HG02642 (cell line): Measurements from ENCODE around the gene TCIRG1.

Experiments
- ATAC-seq: cut with Tn5 transposase; IDR thresholded peaks from one replicate; pipeline ENCODE4 v1.9.1; 2021; ENCODE audit warnings: mild to moderate bottlenecking; ENCODE audit not compliant: unreplicated experiment, poor library complexity

TCIRG1 gene

GRCh38 chr11:68048681-68049508 is 10.1 kb downstream of the TCIRG1 start:
- no peak for ATAC-seq

DNA sequence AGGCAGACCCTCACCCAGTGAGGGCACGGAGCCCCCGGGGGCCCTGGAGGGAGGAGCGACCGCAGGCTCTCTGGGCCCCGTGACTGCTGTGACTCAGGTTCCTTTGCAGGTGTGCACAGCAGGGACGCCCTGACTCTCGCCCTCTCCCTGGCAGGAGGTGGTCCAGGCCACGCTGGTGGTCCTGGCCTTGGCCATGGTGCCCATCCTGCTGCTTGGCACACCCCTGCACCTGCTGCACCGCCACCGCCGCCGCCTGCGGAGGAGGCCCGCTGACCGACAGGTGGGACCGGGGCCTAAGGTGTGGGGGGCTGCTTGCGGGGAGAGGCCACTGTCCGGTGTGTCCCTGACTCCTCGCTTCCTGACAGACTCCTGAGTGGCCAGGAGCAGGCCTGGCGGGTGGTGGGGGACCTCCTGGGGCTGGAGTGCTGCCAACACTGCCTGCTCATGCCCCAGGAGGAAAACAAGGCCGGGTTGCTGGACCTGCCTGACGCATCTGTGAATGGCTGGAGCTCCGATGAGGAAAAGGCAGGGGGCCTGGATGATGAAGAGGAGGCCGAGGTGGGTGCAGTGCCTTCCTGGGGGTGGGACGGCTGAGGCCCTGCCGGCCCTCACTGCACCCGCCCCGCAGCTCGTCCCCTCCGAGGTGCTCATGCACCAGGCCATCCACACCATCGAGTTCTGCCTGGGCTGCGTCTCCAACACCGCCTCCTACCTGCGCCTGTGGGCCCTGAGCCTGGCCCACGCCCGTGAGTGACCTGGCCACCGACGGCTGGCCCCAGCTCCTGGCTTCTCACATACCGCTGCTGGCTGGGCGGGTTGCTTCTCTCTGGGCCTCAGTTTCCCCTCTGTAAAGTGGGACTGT is 10.9 kb downstream of the TCIRG1 start:
- ATAC-seq: no peak

DNA sequence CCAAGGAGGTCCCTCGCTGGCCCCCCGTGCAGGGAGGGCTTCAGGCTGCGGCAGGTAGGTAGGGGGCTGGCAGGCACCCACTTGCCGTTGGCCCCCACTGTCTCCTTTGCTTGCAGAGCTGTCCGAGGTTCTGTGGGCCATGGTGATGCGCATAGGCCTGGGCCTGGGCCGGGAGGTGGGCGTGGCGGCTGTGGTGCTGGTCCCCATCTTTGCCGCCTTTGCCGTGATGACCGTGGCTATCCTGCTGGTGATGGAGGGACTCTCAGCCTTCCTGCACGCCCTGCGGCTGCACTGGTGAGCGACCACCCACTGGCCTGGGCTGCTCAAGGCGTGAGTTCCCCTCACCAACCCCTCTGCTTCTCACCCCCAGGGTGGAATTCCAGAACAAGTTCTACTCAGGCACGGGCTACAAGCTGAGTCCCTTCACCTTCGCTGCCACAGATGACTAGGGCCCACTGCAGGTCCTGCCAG is 11.6 kb downstream of the TCIRG1 start:
- ATAC-seq: no peak

DNA sequence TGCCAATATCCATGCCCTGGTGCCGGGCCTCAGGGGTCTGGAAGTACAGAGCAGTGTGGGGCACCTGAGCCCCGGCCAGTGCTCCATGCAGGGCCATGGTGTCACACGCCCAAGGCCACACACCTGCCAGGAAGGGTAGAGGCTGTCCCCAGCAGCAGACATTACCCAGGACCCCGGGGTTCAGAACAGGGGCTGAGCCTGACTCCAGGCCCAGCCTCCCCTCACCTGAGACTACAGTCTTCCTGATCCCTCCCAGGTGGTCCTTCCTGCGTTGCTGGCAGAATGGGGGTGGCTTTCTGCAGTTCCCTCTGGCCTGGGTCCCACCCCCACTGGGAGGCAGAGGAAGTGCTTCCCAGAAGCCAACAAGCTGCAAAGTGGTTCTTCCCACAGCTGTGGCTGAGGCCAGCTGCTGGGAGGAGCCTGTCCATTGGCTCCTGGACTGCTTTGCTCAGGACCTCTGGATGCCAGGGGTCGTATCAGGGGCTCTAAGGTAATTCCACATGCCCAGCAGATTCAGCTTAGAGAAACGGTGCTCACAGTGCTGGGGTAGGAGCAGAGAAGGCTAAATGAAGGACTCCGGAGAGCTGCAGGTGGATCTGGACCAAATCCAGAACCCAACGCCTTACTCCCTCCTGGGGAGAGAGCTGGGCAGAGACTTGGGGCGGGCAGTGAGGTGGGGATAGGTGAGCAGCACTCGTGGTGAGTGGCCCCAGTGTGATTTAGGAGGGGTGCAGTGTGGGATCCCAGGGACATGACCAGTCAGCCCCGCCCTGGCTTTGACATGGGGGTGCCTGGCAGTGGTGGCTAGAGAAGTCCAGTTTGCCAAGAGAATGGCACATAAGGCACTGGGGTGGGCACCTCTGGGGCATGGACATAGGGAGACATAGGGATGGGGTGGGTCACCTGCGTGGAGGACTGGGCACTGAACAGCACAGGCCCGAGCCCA is 12.6 kb downstream of the TCIRG1 start:
- no peak for ATAC-seq

DNA sequence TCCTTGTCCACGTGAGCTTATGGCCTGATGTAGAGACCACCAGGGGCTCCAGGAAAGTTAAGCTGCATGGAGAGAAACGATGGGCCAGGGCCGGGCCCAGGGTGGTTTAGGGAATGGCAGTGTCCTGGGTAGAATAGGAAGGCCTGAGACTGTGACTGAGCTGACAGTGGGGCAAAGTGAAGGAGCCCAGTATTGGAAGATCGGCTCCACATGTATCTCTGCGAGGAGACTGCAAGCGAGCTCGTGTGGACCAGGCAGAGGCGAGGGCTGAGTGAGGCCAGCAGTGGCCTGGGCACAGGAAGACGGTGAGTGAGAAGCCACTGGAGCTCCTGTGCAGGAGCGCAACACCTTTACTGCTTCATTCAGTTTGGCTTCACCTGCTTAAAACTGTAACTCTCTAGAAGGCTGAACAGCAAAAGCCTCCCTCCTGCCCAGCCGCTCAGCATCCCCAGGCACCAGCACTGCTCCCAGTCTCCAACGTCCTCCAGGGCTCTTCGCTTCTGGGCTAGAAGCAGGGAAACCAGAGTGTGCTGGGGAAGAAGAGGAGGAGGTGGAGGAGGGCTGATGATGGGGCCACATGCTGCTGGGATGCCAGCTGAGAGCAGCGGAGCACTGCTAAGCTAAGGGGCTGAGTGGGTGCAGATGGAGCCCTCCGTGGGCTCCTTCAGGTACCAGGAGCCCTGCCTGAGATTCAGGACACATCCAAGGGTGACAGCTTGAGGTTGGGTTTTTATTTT is 13.5 kb downstream of the TCIRG1 start:
- no peak for ATAC-seq

GRCh38 chr11:68053117-68053516 is 14.3 kb downstream of the TCIRG1 start:
- no peak for ATAC-seq

DNA sequence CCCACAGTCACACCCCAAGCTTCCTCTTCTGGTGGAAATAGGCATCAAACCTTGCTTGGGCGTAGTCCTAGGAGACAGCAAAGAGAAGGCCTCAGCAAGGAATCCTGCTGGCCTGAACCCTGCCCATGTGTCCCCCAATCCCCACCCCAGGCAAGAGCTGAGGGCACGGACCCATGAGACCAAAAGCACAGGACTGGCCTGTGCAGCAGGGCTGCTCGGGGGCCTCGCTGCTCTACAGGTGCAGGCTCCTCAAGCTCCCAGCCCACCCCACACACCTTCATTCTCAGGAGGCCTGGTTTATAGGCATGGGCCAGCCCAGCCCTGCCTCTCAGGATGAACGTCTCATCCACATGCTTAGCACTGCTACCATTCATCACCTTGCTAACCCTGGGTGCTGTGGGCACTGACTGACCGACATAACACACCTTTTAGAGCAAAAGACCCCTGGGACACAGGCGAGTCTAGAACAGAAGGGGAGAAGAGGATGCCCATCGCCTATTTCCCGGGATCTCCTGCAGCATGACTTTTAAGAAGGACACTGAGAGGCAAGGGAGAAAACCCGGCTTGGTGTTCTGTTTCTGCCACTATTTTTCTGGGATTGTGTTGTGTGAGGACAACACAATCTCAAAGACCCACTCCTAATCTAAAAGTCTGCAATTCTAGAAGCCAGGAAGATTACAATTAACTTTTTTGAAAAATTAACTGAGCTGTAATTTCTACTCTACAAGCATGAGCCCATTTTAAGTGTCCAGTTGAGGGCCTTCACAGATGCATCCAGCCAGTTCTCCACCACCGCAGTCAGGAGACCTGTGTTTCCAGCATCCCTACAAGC is 15.4 kb downstream of the TCIRG1 start:
- no peak for ATAC-seq

- no peak for ATAC-seq
Observed at GRCh38 chr11:68056317-68057285, 17.8 kb downstream of the TCIRG1 start.

GRCh38 chr11:68057807-68058206 is 19.0 kb downstream of the TCIRG1 start:
- no peak for ATAC-seq

DNA sequence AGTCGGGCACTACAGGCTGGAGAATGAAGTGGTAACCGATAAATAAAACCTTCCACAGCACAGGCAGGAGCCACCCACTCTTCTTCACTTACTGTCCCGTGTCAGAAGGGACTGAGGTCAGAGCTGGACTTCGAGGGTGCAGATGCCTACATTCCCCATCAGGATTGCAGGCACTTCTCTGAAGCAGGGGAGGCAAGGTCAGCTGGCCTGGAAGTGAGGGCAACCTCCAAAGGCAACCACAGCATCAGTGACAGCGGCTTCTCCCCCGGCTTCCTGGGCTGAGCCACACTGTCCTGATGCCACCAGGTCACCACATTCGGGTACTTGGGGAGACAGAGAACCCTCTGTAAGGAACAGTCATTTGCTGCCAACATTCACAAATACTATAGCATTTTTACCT is 22.7 kb downstream of the TCIRG1 start:
- ATAC-seq: no peak

DNA sequence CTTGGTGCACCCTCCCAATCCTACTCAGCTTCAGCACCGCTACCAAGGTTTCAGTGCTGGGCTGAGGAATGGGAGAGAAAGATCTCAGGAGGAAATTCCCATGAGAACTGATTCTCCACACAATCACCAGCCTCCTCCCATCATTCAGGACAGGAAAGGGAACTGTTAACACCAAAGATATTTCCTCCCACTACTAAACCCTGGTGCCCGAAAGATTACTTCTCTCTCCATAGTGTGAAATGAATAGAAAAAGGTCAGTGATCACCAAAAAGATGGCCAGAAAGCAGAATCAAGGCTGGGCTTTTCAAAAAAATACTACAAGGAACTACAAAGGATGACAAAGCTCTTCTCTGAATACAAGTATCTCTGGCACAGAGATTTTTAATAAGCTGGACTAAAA is 26.1 kb downstream of the TCIRG1 start:
- ATAC-seq: no peak

- no peak for ATAC-seq
Observed at GRCh38 chr11:68065841-68066240, 27.0 kb downstream of the TCIRG1 start.

GRCh38 chr11:68066742-68067141 is 27.9 kb downstream of the TCIRG1 start:
- no peak for ATAC-seq

- no peak for ATAC-seq
Observed at GRCh38 chr11:68067991-68068390, 29.2 kb downstream of the TCIRG1 start.

- no peak for ATAC-seq
Observed at GRCh38 chr11:68071281-68072048, 32.6 kb downstream of the TCIRG1 start.

DNA sequence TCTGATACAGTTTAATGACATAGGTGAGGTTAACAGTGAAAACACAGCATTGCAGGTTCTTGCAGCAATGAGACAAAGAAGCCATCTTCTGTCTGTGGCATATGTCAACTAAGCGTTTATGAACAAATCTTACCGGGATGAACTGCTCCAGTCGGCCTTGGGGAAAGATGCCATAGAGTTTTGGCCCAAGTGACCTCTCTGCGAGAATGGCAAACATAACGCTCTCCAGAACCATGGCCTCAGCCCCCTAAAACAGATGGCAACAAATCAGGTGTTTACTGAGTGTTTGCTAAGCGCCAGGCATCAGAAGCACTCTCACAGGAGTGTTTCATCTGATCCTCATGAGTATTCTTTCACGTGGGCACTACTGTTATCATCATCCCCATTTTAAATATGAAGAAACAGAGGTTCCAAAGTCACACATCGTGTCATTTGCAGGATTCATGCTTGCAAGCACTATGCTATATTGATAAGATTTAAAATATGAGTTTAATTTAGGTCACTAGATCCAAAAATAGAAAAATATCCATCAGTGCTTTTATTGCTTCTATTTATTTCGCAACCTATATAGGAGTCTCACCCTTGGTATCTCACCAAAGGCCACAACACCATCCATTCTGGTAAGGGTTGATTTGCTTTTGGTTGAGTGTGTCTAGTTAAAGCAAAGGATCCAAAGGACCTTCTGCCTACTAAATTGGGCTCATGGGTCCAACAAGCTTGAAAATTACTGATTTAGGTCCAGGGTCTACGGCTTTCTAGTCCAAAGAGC is 35.9 kb downstream of the TCIRG1 start:
- no peak for ATAC-seq
